Bone marrow (tissue), 2 donors: ENCODE results near the gene SELENOO.

Experiments used
- DNase-seq, 2 donors: peaks; one replicate each; lab custom pipeline; 2025; lab: John Stamatoyannopoulos, UW

The SELENOO gene

GRCh38 chr22:50238755-50239154 lies 37.9 kb downstream of the SELENOO start:
- no peak for DNase-seq

GRCh38 chr22:50242406-50242949 lies 41.7 kb downstream of the SELENOO start:
- DNase-seq: no peak

GRCh38 chr22:50243685-50244419 lies 43.0 kb downstream of the SELENOO start:
- DNase-seq: no peak

- peak; percentile 84 to 87 for DNase-seq
These were observed 43.8 kb downstream of the SELENOO start, which contains the start of gene TUBGCP6 for GRCh38 chr22:50244420-50245213. Gene TUBGCP6, minus strand, starts transcription at chr22:50245023. Its CDS starts 564 bp downstream, at chr22:50244459.

GRCh38 chr22:50245214-50246072 lies 44.6 kb downstream of the SELENOO start:
- no peak for DNase-seq

DNA sequence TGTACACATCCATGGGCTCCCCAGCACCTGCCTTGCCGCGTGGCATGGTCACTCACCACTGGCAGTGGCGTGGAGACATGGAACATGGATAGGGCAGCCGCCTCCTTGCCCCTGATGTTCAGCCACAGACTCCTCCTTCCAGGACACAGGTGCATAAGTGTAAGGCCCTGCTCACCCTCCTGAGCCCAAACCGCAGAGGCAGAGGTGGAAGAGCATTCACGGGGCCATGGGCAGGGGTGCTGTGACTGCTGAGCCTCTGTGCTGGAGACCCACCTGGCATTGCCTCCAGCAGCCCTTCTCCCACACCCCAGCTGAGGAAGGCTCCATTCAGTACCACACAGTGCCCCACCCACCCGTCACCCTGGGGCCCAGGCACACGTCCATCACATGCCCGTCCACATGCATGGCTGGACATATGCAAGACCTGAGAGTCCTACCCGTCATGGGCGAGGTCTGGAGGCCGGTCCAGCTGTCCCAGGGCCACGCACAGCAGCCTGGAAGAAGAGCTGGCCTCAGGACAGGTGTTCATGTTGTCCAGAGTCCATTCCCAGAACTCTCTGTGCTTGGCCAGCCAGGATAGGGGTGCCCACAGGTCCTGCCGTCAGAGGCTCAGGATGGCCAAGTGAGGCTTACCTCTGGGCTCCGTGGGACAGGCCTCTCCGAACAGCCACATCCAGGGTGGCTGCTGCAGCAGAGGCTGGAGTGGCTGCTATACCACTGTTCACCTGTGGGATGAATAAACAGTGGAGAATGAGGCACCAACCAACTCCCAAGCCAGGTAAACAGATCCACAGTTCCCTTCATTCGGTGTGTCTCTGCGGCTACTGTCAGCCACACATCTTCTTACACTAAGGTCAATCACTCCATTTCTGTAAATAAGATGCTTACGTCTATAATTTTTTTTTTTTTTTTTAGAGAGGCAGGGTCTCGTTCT lies 45.7 kb downstream of the SELENOO start:
- DNase-seq: no peak

GRCh38 chr22:50247748-50248147 lies 46.9 kb downstream of the SELENOO start:
- no peak for DNase-seq

- DNase-seq: no peak
These were observed 47.6 kb downstream of the SELENOO start for GRCh38 chr22:50248196-50249081.

DNA sequence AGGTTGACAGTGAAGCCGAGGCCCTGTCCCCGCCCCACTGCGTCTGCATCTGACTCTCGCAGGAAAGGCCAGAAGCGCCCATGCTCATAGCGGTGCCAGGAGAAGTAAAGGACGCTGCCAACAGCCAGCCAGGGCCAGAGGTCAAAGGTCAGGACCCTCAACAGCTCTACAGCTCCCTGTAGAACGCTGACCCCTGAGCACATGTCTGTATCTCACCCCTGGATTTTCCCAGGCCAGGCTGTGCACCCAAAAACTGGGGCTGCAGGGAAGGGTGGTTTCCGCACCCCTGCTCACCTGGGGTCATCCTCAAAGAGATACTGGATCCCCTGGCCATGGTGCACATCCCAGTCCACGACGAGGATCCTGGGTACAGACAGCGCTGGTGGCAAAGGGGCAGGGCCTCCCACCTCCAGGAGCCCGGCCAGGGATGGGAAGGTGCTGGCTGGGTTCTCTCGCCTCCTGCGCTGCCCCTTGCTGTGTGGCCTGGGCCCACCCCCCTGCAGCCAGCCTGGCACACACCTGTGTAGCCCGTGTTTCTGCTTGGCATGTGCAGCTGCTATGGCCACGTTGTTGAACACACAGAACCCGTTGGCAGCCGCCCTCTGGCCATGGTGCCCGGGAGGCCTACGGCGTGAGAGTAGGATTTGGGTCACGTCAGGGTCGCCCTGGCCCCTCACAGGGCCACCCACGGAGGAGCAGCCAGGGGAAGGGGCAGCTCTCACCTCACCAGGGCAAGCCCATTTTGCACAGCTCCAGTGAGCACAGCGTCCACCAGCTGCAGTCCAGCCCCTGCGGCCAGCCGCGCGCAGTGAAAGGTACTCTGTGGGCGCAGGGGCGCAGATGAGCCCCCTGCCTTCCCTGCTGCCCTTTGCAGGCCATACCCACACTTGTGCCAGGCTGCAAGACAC lies 48.8 kb downstream of the SELENOO start:
- no peak for DNase-seq

- no peak for DNase-seq
These were observed 49.4 kb downstream of the SELENOO start for GRCh38 chr22:50250249-50250554.

DNA sequence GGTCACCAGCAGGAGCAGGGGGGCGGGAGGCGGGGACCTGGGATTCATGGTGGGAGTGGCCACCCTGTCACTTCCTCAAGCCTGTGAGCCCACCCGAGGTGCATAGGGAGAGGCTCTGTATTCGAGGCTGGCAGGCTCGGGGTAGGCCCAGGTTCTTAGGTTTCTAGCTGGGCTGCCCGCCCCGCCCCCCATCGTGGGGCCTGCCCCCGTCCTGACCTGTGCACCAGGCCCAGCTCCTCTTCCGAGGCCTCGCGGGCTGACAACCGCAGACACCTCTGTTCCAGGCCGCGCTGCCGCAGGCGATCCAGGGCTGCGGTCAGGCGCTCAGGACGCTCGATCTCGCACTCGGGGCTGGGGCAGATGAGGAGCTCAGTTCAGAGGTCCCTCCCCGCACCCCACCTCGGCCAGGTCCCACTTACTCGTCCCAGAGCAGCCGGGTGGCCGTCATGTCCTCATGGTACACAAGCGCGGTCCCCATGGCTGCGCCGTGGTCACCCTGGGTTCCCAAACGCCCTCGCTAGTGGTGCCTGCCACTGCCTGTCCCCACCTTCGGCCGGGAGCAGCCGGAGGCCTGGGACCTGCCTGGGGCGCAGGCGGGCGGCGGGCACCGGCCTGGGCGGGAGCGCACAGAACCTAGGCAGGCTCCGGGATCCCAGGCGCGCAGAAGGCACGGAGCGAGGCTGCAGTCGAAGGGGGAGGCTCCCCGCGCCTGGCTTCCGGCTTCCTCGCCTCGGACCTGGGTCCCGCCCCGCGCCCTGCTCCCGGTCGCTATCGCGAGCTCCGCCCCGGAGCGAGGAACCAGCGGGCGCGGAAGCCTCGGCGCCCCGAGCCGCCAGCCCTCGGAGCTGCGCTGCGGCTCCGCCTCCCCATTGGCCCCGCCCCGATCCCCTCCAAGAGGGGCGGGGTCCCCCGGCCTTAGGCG lies 50.0 kb downstream of the SELENOO start, which contains the start of gene HDAC10:
Gene HDAC10 (minus strand): TSS at position 711 of the 922 bp plus-strand sequence. CDS start 233 bp downstream, at position 478.
- peak; percentile 28 to 74 for DNase-seq

- no peak for DNase-seq
These were observed 50.8 kb downstream of the SELENOO start for GRCh38 chr22:50251477-50252081.

DNA sequence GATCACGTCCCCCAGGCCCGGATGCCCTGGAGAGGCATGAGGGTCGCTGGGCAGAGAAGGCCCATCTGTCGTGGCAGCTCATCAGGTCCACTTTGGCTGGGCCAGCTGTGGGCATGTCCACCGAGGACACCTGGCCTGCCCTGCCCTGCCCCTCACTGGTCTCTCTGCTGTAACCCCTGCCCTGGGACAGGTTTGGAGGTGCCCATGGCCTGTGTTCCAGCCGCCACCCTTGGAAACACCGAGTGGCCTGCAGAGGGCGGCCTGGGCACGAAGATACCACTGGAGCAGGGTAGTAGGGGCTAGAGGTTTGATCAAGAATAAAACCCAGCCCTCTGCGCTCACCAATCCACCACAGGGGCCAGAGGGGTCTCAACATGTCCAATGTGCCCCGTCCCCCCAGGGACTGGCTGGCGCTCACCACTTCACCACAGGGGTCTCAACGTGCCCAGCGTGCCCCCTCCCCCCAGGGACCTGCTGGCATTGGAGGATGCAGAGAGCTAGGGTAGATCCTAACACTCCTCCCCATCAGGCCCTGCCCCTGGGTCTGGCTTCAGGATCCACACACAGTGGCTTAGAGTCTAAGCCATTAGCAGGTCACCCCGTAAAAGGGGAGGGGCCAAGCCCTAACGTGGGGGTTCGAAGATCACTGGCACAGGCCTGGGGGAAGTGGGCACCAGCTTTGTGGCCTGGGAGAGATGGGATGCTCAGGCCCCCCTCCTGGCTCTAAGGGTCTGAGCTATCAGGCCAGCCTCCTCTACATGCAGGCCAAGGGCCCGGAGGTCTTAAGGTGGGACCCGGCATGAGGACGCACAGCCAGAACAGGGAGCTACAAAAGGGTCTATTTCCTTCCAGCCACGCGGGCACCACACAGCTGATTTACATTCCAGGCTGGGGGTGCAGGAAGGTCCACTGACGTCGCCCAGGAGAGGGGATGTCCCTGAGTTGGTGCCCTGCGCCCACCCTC lies 51.6 kb downstream of the SELENOO start:
- peak; percentile 21 to 65 for DNase-seq

GRCh38 chr22:50253046-50253915 lies 52.5 kb downstream of the SELENOO start:
- no peak for DNase-seq

GRCh38 chr22:50253941-50254340 lies 53.1 kb downstream of the SELENOO start:
- DNase-seq: no peak
